ENCODE results near the gene INMT.

Gene INMT

DNA sequence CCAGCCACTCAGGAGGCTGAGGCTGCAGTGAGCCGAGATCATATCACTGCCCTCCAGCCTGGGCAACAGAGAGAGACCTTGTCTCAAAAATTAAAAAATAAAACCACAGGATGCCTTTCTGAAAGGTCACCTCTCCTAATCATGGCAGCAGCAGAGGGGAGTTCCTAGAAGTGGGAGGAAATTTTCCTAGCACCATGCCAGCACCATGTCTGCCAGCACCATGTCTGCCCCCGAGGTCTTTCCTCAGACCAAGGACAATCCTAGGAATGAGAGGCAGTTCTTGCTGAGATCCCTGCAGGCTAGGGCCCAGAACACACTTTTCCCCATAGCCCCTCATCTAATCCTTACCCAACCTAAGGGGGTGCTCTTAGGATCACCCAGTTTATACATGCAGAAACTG, 22.3 kb upstream of the INMT start:
- DNase-seq: no peak

DNA sequence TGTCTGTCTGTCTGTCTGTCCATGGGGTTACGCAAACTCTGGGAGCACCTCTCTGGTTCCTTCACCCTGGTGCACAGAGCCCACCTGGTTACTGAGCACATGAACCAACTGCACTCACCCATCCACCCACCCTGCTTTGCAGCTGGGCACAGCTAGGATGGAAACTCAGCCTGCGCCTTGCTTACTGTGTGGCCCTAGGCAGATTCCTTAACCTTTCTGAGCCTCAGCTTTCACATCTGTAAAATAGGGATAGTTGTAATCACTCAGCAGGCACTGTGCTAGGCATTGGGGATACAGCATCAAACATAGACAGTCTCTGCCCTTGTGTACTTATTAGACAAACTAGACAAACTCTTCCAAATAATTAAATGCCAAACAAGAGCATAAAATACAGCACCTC, 21.8 kb upstream of the INMT start:
- no peak for DNase-seq

DNA sequence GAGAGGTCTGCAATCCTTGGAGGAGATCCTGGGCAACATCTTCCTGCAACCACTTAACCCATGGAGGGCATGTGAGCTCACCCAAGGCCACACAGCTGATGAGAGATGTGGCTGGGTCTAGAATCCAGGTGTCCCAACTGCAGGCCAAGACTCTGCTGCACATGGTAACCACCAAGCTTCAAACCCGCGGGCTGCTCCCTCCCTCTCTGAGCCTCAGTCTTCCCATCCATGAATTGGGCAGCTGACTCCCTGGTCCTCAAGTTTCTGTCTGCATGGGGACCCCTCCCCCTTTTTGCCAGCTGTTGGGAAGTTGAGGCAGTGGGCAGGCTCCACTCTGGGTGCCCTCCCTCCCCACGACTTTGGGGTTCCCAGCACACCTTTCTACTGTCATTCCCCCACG, 20.9 kb upstream of the INMT start:
- no peak for DNase-seq

DNA sequence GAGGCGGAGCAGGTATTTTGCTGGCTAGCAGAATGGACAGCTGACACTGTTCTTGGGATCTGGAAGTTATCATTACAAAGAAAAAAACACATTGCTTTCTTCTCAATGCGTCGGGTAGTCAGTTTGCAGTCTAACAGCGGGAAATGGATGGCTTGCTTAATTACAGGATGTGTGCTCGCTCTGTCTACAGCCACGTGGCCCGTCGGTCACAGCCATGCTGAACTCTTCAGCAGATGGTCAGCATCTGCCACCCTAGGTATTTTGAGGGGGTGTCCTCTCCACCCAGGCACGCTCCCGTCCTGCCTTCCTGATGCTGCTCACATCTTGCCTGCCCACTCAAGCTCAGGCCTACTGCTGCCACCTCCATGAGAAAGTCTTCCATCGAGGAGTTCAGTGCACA, 20.4 kb upstream of the INMT start:
- peak; percentile 3 for DNase-seq

DNA sequence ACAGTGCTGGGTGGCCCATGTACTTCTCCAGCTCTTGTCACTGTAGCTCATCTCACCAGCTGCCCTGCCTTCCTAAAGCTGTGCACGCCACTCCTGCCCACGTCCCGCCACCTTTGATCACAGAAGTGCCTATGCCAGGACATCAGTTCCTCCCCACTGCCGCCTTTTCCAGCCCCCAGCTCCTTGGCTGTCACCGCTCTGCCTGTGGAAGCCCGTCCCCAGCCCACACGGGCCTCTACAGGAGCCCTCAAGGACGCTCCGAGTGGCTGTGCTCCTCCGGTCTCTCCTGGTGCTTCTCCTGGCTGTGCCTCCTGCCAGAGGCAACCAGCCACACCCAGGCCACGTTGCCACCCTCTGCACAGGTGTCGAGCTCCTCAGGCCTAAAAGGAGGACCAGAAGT, 19.3 kb upstream of the INMT start:
- no peak for DNase-seq

DNA sequence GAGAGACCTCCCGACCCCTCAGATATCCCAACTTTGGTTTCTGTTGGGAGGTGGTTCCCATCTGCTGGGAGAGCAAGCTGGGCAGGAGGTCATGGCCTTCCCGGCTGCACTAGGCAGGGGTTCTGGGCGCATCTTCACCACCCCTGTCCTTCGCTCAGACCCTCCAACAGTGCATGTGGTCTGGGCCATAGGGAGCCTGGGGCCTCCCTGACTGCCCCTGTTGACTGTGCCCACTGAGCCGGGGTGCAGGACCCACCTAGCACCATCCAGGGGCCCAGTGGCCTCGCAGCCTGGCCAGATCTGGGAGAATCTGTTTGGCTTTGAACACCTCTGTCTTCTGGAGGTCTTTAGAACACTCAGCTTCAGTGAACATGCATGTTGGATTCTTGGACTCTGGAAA, 18.7 kb upstream of the INMT start:
- DNase-seq: no peak

DNA sequence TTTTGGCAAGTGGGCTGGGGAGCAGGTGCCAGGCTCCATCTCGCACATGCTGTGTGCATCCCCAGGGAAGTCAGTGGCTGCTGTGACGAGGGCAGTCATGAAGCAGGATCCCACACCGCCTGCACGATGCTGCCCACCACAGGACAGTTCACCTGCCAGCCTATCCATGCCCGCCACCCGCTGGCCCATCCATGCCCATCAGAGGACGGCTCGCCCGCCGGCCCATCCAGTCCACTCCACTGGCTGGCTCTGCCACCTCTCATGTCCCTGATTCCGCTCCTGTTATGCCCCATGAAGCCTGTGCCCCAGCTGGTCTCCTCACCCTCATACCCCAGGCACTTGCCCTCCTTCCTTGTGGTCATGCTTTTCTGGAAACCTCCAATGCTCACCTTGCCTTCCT, 18.2 kb upstream of the INMT start:
- DNase-seq: no peak

DNA sequence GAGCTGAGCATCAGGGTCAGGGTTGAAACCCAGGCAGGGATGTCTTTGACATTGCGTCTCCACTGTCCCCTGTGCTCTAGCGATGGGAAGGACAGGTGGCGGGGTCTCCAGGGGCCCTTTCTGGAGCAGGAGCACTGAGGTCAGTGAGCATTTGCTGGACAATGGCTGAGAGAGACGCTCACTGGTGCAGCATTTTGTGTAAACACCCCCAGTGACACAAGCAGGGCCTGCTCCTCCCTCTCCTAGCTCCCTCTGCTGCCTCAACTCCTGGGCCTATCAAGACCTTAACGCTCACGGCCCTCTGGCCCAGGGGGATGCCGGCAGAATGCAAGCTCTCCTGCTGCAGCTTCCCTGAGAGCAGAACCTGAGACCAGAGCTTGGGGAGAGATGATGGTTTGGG, 17.4 kb upstream of the INMT start:
- DNase-seq: no peak

DNA sequence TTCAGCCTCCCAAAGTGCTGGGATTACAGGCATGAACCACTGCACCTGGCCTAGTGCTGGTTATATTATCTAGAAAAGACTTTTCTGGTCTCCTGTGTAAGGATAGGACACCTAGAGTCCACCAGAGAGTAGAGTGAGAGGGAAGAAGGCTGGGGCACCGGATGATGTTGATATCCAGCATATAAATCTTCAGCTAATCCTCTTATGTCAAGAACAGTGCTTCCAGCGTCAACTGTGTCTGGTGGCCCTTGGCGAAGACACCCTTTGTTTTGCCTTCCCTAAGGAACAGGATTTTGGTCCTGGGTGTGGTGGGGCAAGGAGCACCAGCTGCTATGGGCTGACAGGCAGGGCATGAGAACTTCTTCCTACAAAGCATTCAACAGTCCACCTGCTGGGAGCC, 16.3 kb upstream of the INMT start:
- no peak for DNase-seq

DNA sequence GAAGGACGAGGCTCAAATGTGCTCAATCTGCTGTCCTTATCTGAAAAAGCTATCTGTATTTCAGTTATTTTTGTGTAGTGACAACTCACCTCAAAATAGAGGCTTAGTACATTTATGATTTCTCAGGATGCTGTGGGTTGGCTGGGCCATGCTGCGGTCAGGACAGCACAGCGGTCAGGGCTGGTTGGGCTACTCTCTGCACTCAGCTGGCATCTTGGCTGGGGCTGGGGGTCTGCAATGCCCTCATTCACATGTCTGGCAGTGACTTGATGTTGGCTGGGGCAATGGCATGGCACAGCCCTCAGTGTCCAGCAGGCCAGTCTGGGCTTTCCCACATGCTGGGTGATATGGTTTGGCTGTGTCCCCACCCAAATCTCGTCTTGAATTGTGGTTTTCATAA, 15.6 kb upstream of the INMT start:
- DNase-seq: no peak

DNA sequence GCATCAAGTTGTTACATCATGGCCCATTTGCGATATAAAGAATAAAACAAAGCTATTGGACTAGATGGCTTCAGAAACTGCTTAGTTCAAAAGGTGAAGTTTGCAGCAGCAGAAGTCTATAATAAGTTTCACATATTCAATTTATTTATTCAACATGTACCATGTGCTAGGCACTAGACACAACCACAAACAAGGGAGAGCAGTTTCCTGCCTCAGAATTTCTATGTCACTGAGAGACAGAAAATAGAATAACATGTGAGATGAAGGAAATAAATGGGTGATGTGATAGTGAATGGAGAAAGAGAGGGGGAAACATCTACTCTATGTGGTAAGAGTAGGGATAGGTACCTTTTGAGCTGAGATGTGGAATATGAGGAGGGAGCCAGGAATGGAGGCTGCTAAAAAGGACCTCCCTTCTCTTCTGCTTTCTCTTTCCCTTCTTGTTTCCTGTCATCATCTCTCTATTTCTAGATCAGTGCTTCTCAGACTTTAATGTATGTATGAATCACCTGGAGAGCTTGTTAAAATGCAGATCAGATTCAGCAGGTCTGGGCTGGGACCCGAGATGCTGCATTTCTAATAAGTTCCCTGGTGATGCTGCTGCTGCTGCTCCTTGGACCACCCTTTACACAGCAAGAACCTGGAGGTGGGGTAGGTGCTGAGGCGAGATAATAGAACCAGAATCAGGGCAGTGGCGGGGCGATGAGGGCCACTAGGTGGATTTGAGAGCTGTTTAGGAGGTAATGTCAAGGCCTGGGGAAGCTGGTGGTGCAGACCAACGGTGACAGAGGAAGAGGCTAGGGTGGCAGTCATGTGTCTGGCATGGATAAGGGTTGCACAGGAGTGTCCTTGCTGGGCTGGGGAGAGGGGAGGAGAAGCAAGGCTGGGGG, 13.7 kb upstream of the INMT start:
- no peak for DNase-seq

DNA sequence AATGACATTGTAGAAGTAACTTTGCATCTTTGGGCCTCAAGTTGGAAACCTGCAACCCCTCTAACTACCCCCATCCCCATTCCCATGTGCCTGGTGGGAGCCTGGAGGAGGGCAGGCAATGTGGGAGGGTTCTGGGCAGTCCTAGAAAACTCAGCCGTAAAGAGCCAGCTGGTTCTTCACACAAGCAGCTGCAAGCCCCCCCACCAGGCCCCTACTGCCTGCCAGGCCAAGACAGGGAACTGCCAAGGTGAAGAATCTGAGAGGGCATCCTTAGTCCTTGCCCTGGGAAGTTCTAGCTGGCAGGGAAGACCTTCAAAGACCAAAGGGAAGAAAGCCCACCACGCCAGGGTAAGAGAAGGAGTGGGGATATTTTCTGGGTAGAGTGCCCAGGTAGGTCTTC, 12.2 kb upstream of the INMT start:
- DNase-seq: no peak

DNA sequence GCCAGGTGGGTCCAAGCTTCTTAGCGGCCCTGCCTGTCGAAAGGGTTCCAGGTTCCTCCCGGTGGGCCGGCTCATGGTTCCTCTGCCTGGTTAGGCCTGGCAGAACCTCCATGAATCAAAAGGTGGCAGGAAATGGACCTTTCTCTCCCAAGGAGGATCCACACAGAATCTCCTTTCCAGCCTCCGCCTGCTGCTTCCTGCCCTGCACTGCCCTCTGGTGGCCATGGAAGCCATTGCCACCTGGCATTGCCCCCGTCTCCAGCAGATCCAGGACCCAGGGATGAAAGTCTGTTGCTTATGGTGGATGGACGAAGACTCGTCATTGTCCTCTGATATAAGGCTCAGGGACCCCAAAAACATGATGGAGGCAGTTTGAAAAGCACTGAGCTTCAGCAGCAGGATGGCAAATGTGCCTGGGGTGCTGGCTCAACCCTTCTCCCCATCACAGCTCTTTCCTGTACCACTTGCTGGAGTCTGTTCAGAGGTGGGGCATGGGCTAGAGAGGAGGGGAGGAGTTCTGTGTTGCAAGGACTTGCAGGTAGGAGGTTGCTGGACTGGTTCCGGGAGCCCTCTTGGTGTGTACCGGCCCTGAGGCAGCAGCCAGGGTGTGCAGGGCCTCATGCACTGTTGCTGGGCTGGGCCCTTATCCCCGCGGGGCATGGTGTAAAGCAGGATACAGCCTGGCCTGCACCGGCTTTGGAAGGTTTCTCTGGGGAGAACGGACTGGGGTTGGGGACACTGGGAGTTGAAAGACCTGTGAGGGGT, 11.3 kb upstream of the INMT start:
- DNase-seq: peak; percentile 23

DNA sequence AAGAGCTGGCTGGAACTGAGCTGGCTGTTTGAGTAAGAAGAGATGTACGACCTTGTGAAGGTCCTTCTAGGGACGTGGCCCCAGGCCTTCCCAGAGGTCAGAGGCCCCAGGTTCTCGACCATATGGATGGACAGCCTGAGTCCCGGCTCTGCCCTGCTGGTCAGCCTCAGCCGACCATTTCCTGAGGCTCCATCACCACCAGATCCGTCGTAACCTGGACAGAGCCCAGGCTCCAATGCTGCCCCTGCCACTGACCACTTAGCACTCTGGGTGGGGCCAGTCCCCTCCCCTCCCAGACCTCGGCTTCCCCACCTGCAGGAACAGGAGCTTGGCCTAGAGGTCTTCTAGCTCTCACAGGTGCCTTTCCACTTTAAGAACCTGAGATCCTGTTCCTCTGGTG, 10.6 kb upstream of the INMT start:
- DNase-seq: no peak

DNA sequence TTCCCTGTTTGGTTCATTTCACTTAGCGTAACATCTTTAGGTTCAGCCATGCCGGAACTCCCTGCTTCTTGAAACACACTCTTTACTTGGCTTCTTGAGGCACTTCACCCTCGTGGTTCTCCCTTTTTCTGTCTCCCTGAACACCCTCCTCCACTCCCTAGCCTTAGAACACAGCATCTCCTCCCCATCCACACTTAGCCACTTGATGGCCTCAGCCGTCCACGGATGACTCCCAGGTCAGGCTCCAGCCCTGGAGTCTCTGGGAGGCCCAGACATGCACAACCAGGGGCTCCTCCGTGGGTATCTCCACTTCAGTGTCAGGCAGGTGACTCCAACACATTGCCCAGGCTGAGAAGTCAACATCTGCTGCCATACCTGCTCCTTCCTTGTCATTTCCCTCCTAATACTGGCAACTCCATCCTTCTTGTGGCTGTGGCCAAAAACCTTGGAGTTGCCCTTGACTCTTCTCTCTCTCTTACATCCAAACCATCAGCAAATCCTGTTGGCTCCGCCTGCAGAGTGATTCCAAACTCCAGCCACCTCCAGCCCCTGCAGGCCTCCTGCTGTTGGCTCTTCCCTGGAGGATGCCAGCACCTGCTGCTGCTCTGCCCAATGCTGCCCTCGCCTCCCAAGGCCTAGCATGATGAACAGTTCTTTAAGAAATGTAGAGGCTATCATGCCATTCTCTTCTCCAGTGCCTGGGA, 8.4 kb upstream of the INMT start:
- no peak for DNase-seq

DNA sequence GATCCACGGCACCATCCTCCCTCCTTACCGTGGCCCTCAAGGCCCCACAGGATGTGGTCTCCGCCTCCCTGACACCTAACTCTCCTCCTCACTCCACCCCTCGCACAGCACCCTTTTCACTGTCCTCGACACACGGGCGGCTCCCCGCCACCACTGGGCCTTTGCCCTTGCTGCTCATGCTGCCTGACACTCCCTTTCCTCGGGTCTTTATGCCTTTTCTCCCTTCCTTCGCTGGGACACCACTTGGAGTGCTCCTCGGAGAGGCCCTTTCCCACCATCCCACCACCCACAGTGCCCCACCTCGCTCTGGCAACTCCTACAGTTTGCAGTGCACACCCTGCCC, 7.9 kb upstream of the INMT start:
- DNase-seq: no peak

DNA sequence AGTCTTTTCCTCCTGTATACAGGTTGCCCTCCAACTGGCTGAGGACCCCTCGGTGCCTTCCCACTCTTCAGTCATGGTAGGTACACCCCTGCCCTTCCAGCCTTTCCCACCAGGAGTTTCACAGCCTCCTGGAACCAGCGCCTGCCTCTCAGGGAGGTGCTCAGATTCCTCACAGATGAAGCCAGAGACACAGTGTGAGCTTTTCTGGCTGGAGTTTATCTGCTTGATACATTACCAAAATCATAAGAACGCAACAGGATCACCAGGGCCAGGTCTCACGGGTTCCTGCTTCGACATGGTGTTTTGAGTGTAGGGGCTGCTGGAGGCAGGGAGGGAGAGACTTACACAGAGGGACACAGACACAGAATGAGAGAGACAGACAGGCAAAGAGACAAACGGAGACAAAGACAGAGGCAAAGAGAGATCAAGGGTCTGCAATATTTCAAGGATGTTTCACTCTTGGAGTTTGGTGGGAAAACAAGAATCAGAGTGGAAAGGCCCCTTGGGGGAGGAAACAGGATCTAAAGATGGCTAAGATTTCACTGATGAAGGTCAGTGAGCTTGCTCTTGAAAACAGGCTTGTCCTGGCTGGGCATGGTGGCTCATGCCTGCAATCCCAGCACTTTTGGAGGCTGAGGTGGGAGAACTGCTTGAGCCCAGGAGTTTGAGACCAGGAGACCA, 6.5 kb upstream of the INMT start:
- no peak for DNase-seq

DNA sequence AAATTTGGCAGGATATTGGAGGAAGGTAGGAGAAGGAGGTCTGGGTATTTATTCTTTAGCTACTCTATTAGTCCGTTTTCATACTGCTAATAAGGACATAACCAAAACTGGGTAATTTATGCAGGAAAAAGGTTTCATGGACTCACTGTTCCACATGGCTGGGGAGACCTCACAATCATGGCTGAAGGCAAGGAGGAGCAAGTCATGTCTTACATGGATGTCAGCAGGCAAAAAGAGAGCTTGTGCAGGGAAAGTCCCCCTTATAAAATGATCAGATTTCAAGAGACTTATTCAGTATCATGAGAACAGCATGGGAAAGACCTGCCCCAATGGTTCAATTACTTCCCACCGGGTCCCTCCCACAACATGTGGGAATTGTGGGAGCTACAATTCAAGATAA, 1.9 kb upstream of the INMT start:
- DNase-seq: no peak

DNA sequence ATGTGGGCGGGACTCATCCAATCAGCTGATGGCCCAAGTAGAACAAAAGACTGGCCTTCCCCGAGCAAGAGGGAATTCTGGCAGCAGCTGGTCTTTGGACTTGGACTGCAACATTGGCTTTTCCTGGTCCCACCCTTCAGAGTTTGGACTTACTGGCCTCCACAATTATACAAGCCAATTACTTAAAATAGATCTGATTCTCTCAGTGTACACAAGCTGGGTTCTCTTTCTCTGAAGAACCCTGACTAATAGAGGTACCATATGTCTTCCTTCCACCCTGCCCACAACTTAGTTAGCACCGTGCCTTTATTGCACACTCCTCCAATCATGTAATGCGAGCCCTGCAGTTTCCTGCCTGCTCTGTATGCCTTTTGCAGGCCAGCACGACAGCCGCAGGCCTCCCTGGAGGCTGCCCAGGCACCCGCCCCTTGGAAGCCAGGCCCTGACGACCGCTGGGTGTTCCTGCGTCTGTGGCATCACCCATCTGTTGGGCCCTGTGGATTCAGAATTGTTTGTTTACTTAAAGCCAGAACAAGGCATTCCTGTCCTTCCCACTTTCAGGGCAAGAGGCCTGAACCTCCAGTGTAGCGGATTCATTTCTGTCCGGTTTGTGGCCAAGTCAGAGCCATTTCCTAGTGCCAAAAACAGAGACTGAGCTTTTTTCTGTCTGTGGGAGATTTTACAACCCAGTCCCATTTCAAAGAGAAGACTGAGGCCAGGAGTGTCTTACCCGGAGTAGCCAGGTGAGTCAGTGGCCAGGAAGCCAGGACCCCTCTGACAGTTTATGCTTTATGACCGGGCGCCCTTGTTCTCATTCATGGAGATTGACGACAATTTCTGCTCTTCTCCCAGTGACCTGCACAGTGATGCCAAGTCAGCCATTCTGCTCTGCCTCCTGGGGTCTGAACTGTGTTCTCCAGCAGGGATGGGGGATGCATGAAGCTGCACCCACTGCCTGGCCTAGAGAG, 968 bp upstream of the INMT start:
- no peak for DNase-seq

DNA sequence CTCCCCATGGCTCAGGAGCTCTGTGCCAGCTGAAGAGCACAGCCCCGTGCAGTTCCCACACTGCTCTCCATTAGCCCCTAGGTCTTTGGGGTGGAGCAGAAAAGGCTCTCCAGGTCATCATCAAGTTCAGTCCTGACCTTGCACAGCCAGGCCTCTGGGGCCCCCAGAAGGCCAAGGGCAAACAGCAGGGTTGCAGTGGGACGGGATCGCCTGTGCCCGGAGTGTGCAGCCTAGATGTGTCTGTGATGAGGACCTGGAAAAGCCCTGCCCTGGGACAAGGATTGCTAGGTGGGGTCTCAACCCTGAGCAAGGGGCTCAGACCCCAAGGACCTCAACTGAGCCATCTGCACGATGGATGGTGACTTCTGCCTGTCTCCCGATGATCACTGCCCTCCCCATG, 549 bp downstream of the INMT start:
- DNase-seq: no peak

DNA sequence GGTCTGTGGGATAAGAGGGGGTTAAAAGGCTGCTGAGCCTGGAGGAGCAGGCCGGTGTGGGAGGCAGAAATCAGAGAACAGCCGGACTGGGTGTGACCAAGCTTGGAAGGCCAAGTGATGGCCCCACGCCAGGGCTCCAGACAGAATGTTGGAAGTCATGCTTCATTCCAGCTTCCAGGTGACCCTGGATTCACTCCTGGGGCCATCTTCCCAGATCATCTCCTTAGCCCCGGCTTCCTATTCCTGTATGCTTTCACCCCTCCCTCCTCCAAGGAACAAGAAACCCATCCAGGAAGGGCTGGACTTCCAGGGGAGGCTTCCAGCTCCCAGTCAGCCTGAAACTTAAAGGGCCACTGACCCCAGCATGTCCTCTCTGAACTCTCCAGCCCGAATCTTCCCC, 1.0 kb downstream of the INMT start:
- no peak for DNase-seq

DNA sequence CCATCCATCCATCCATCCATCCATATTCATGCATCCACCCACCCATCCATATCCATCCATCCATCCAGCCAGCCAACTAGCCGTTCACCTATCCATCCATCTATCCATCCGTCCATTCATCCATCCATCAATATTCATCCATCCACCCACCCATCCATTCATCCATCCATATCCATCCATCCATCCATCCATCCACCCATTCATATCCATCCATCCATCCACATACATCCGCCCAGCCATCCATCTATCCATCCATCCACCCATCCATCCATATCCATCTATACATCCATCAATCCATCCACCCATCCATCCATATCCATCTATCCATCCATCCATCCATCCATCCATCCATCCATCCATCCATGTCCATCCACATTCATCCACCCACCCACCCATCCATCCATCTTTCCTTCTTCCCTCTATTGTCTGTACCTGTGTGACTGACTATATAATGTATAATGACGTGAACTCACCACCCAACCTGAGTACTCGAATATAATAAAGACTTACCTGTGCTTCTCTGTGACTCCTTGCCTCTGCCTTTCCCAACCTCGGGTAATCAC, 2.5 kb downstream of the INMT start:
- DNase-seq: no peak
